Activated CD8-positive, alpha-beta memory T cell treated with anti-CD3 and anti-CD28 coated beads for 4 hours (primary cell): Measurements from ENCODE around the gene ACR.
A peak's percentile ranks its signal among the peaks of the same experiment; 100 is the strongest.
"Not testable (repeated sequence)": the region's sequence is repeated elsewhere in the genome, so short reads cannot be mapped to it uniquely, and the experiment has no call there.

Source experiments
- DNase-seq, 2 donors: peaks; one replicate each; pipeline ENCODE4 v3.0.0-alpha.2; 2020; ENCODE audit warnings: low read depth in 2 of 2

ACR gene

GRCh38 chr22:50732681-50733080 lies 5.3 kb upstream of the ACR start:
- DNase-seq, result no peak

- DNase-seq, result no peak
Observed at GRCh38 chr22:50733521-50734342, 4.3 kb upstream of the ACR start.

- DNase-seq, result no peak
Observed at GRCh38 chr22:50734343-50734771, 3.6 kb upstream of the ACR start.

GRCh38 chr22:50734986-50735738 lies 2.8 kb upstream of the ACR start:
- DNase-seq, result no peak

GRCh38 chr22:50735739-50736030 lies 2.3 kb upstream of the ACR start:
- no peak for DNase-seq

- DNase-seq, result no peak
Observed at GRCh38 chr22:50738649-50739227, 734 bp downstream of the ACR start.

GRCh38 chr22:50739279-50739691 lies 1.3 kb downstream of the ACR start:
- DNase-seq, result no peak

- no peak for DNase-seq
Observed at GRCh38 chr22:50739894-50740293, 1.9 kb downstream of the ACR start.

- not testable (repeated sequence) for DNase-seq
Observed at GRCh38 chr22:50740714-50741113, 2.7 kb downstream of the ACR start.

GRCh38 chr22:50744424-50744823 lies 6.4 kb downstream of the ACR start:
- not testable (repeated sequence) for DNase-seq

- DNase-seq, result not testable (repeated sequence)
Observed at GRCh38 chr22:50747521-50747920, 9.5 kb downstream of the ACR start.

- not testable (repeated sequence) for DNase-seq
Observed at GRCh38 chr22:50748630-50749029, 10.6 kb downstream of the ACR start.

GRCh38 chr22:50749302-50750074 lies 11.5 kb downstream of the ACR start:
- DNase-seq, result not testable (repeated sequence)

- DNase-seq, result not testable (repeated sequence)
Observed at GRCh38 chr22:50755251-50755650, 17.2 kb downstream of the ACR start.

- DNase-seq, result not testable (repeated sequence)
Observed at GRCh38 chr22:50756406-50756805, 18.4 kb downstream of the ACR start.

GRCh38 chr22:50756949-50757491 lies 19.0 kb downstream of the ACR start:
- peak; percentile 33 to 40 for DNase-seq

GRCh38 chr22:50759597-50760341 lies 21.8 kb downstream of the ACR start:
- DNase-seq, result not testable (repeated sequence)

GRCh38 chr22:50761829-50762228 lies 23.8 kb downstream of the ACR start:
- not testable (repeated sequence) for DNase-seq

- not testable (repeated sequence) for DNase-seq
Observed at GRCh38 chr22:50764288-50764687, 26.3 kb downstream of the ACR start.

GRCh38 chr22:50775132-50775531 lies 37.1 kb downstream of the ACR start:
- DNase-seq, result not testable (repeated sequence)

GRCh38 chr22:50777631-50778030 lies 39.6 kb downstream of the ACR start:
- not testable (repeated sequence) for DNase-seq
